Smooth muscle cell (in vitro differentiated cells): ENCODE results near the gene NGB. TPM values are rescaled to one million over a fixed set of nuclear protein-coding genes. Genes with fewer than 3 reads are reported as not detected.

Experiments used
- DNase-seq: peaks from one replicate; lab custom pipeline; 2025; ENCODE audit not compliant: unreplicated experiment; lab: John Stamatoyannopoulos, UW
- H2AFZ ChIP-seq: fragments of 200-600 bp; sonication (generic); 2 replicates; pipeline ENCODE4 v1.6.0; 2016; ENCODE audit warnings: antibody characterized with exemption, low read depth, mild to moderate bottlenecking
- H3F3A ChIP-seq: fragments of 200-600 bp; sonication (generic); 2 replicates; pipeline ENCODE4 v1.6.0; 2017; ENCODE audit warnings: antibody characterized with exemption, low read depth
- H3K27ac ChIP-seq: fragments of 200-600 bp; sonication (generic); 2 replicates; pipeline ENCODE4 v1.5.1; 2016; ENCODE audit warnings: low read depth, mild to moderate bottlenecking
- H3K27me3 ChIP-seq: fragments of 200-600 bp; sonication (generic); 2 replicates; pipeline ENCODE4 v1.6.1; 2016; ENCODE audit warnings: low read depth, mild to moderate bottlenecking
- H3K36me3 ChIP-seq: fragments of 200-600 bp; sonication (generic); 2 replicates; pipeline ENCODE4 v1.5.1; 2016; ENCODE audit warnings: low read depth
- H3K4me1 ChIP-seq: fragments of 200-600 bp; sonication (generic); 2 replicates; pipeline ENCODE4 v1.5.1; 2016; ENCODE audit warnings: low read depth
- H3K4me2 ChIP-seq: fragments of 200-600 bp; sonication (generic); 2 replicates; pipeline ENCODE4 v1.6.0; 2016; ENCODE audit warnings: mild to moderate bottlenecking
- H3K4me3 ChIP-seq: fragments of 200-600 bp; sonication (generic); 2 replicates; pipeline ENCODE4 v1.5.1; 2016; ENCODE audit warnings: mild to moderate bottlenecking
- H3K79me2 ChIP-seq: fragments of 200-600 bp; sonication (generic); 2 replicates; pipeline ENCODE4 v1.6.0; 2016; ENCODE audit warnings: low read depth, mild to moderate bottlenecking
- H3K9ac ChIP-seq: fragments of 200-600 bp; sonication (generic); 2 replicates; pipeline ENCODE4 v1.6.0; 2016; ENCODE audit warnings: low read depth
- H3K9me3 ChIP-seq: fragments of 200-600 bp; sonication (generic); replicated peaks from 2 replicates; pipeline ENCODE4 v1.5.1; 2016; ENCODE audit warnings: low read depth
- H4K20me1 ChIP-seq: fragments of 200-600 bp; sonication (generic); 2 replicates; pipeline ENCODE4 v1.6.0; 2016; ENCODE audit warnings: low read depth
- WGBS: methylation state at CpG from one replicate; pipeline ENCODE4 v1.1.7; 2016; ENCODE audit warnings: low lambda C conversion rate; 5-methylcytosine and 5-hydroxymethylcytosine counted together
- polyA plus RNA-seq: library from polyadenylated mRNA; unstranded; fragments of >200 nt; fragmentation: Nextera tagmentation; extraction: Ambion mirVana; gene quantifications from 2 replicates; pipeline ENCODE4 v1.2.1, GENCODE V29; 2016
- total RNA-seq: library from RNA; depleted of rRNA; stranded (reverse); fragments of >200 nt; gene quantifications from 2 replicates; pipeline ENCODE4 v1.2.3, GENCODE V29; 2014
- TF ChIP-seq, protein P1 (sequence below): fragments of 200-600 bp; sonication (generic); IDR thresholded peaks from 2 replicates; pipeline ENCODE4 v1.5.1; 2017; ENCODE audit warnings: borderline replicate concordance, mild to moderate bottlenecking, antibody characterized with exemption; ENCODE audit not compliant: insufficient read depth, poor library complexity, severe bottlenecking

NGB gene
- total and polyA plus RNA-seq, 2 experiments from 2014 or later: not detected

DNA sequence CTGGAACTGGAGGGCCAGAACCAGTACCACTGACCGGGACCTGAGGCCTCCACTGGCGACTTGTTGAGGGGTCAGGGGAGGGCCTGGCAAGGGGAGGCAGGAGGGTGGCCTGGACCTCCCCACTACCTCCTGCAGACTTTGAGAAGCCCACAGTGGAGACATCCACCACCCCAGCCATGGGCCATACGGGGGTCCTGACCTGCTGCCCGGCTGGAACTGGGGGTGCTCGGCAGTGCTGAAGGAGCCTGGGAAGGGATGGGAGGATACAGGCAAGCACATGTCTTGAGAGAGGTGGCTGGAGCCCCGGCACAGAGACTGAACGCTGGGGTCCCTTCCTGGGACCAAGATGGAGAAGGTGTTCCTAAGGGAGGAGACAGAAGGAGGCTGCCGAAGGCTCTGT lies 14.3 kb downstream of the NGB start:
- H3K27me3 ChIP-seq: no peaks in the 10 kb centered on the region
- no peaks in the 10 kb centered on the region for H3K4me1 ChIP-seq
- TF ChIP-seq, protein P1, sequence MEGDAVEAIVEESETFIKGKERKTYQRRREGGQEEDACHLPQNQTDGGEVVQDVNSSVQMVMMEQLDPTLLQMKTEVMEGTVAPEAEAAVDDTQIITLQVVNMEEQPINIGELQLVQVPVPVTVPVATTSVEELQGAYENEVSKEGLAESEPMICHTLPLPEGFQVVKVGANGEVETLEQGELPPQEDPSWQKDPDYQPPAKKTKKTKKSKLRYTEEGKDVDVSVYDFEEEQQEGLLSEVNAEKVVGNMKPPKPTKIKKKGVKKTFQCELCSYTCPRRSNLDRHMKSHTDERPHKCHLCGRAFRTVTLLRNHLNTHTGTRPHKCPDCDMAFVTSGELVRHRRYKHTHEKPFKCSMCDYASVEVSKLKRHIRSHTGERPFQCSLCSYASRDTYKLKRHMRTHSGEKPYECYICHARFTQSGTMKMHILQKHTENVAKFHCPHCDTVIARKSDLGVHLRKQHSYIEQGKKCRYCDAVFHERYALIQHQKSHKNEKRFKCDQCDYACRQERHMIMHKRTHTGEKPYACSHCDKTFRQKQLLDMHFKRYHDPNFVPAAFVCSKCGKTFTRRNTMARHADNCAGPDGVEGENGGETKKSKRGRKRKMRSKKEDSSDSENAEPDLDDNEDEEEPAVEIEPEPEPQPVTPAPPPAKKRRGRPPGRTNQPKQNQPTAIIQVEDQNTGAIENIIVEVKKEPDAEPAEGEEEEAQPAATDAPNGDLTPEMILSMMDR: no peak
- no peak overlapping the region for H3K4me3 ChIP-seq
- no peaks in the 10 kb centered on the region for H3K36me3 ChIP-seq
- WGBS: 95% methylated on average over 8 of the region's 8 CpGs
- H2AFZ ChIP-seq: no peak overlapping the region
- H3K27ac ChIP-seq: no peak overlapping the region
- no peak overlapping the region for H3K9ac ChIP-seq
- H4K20me1 ChIP-seq: no peaks in the 10 kb centered on the region
- DNase-seq: no peak
- no peaks in the 10 kb centered on the region for H3K79me2 ChIP-seq
- no peak overlapping the region for H3K4me2 ChIP-seq
- H3F3A ChIP-seq: no peaks in the 10 kb centered on the region
- no peaks in the 10 kb centered on the region for H3K9me3 ChIP-seq

DNA sequence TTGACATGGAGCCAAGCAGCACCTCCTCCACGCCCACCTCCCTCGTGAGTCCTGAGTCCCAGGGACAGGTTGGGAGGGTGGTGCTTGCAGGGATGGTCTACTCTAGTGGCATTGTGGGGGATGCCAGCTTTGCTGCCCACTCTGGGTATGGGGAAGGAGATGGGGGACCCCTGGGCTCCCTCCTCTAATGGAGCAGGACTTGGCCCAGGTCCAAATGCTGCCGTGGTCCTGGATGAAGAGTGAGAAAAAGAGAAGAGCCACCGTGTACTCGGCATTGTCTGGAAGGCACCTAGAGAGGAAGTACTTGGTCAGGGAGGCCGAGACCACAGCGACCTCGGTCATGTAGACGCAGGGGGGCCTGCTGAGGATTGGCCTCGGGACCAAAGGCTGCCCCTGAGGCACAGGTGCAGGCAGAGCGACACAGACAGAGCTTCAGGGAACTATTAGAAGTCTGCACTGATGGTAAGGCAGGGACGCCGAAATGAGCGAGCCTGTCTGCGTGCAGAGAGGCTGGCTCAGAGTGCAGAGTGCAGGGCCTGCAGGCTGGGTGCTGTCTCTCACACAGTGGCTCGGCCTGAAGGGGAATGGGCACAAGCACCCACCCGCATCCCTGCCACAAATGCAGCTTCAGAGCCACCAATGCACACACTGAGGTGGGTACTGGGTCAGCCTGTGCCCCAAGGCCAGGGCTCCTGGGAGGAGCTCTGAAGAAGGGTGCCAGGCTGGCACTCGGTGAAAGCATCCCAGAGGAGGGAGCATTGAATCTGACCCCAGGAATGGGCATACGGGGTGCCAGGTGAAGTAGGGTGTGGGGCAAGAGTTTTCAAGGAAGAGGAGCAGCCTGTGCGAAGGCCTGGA lies 17.4 kb downstream of the NGB start:
- no peak overlapping the region for H3K9ac ChIP-seq
- no peak overlapping the region for H2AFZ ChIP-seq
- no peaks in the 10 kb centered on the region for H3K79me2 ChIP-seq
- no peak overlapping the region for H3K27ac ChIP-seq
- WGBS: 90% methylated on average over 20 of the region's 20 CpGs
- no peaks in the 10 kb centered on the region for H3K36me3 ChIP-seq
- no peak for DNase-seq
- no peaks in the 10 kb centered on the region for H3K4me1 ChIP-seq
- no peaks in the 10 kb centered on the region for H3F3A ChIP-seq
- no peaks in the 10 kb centered on the region for H4K20me1 ChIP-seq
- H3K4me3 ChIP-seq: no peak overlapping the region
- TF ChIP-seq, protein P1: no peak
- H3K27me3 ChIP-seq: no peaks in the 10 kb centered on the region
- no peak overlapping the region for H3K4me2 ChIP-seq
- no peaks in the 10 kb centered on the region for H3K9me3 ChIP-seq

DNA sequence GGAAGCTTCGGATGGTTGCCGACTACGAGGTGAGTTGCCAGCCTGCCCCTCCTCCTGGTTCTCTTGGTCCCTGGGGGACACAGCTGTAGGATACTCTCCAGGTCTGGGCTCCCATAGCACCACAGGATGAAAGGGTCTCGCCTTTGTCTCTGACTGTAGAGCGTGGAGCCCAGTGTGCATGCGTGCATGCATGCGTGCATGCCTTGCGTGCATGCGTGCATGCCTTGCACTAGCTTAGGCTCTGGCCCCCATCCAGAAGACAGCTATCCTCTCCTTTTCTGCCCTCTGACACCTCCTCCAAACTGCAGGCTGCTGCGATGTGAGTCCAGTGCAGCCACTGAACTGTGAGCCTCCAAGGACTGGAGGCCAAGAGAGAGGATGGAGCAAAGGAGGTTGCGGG lies 19.1 kb downstream of the NGB start:
- Histone ChIP-seq H3K79me2 (no peaks in the 10 kb centered on the region), H3K4me2 (no peak overlapping the region), H3K9ac (no peak overlapping the region), H2AFZ (no peak overlapping the region), H3K4me3 (no peak overlapping the region), H3F3A (no peaks in the 10 kb centered on the region), H3K27ac (no peak overlapping the region), H3K27me3 (no peaks in the 10 kb centered on the region), H3K4me1 (no peaks in the 10 kb centered on the region), H3K36me3 (no peaks in the 10 kb centered on the region), H3K9me3 (no peaks in the 10 kb centered on the region), H4K20me1 (no peaks in the 10 kb centered on the region)
- WGBS: 98% methylated on average over 11 of the region's 11 CpGs
- DNase-seq: no peak
- TF ChIP-seq, protein P1: no peak

DNA sequence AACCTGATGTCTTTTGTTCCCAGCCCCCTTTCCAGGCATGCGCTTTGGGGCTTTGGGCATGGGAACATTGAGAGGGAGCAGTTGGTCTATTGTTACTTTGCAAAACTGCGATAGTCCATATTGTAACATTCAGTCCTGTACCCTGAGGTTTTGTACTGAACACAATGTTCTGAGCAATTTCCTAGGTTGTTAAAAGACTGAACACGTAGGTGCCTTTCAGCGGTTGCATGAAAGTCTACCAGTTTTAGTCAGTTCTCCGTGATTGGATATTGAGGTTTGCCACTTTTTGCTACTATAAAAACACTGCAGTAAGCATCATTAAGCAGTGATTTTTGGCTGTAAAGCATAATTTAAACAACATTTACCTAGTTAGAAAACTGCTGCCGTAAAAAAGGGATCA lies 20.1 kb downstream of the NGB start:
- H4K20me1 ChIP-seq: no peaks in the 10 kb centered on the region
- H3K4me2 ChIP-seq: no peak overlapping the region
- H3K4me1 ChIP-seq: no peaks in the 10 kb centered on the region
- 97% methylated on average over 6 of the region's 6 CpGs for WGBS
- H3K9me3 ChIP-seq: no peaks in the 10 kb centered on the region
- H3K36me3 ChIP-seq: no peaks in the 10 kb centered on the region
- TF ChIP-seq, protein P1: no peak
- no peak overlapping the region for H2AFZ ChIP-seq
- DNase-seq: no peak
- H3K79me2 ChIP-seq: no peaks in the 10 kb centered on the region
- H3K27ac ChIP-seq: no peak overlapping the region
- no peak overlapping the region for H3K4me3 ChIP-seq
- H3K9ac ChIP-seq: no peak overlapping the region
- no peaks in the 10 kb centered on the region for H3K27me3 ChIP-seq
- no peaks in the 10 kb centered on the region for H3F3A ChIP-seq
